HT1080 (cell line): ENCODE measurements around the gene PCBP3. TPM values are rescaled to one million over a fixed set of nuclear protein-coding genes. Genes with fewer than 3 reads are reported as not detected.
"Not testable (repeated sequence)": the region's sequence is repeated elsewhere in the genome, so short reads cannot be mapped to it uniquely, and the experiment has no call there.

Source experiments
- DNase-seq: peaks from one replicate; pipeline ENCODE4 v3.0.0-alpha.2; 2015; ENCODE audit warnings: low read depth
- total RNA-seq: library from RNA; depleted of rRNA; stranded (reverse); fragments of >200 nt; shearing (Covaris generic); gene quantifications from 2 replicates; pipeline ENCODE4 v1.2.3, GENCODE V29; 2014

The PCBP3 gene
- total RNA-seq, 1 experiment from 2014 or later = not detected

GRCh38 chr21:45823100-45823681, 179.7 kb downstream of the PCBP3 start:
- no peak for DNase-seq

- no peak for DNase-seq
Measured at GRCh38 chr21:45824546-45825215, 181.2 kb downstream of the PCBP3 start.

GRCh38 chr21:45825219-45825618, 181.7 kb downstream of the PCBP3 start:
- no peak for DNase-seq

- no peak for DNase-seq
Measured at GRCh38 chr21:45826676-45827301, 183.3 kb downstream of the PCBP3 start.

- no peak for DNase-seq
Measured at GRCh38 chr21:45827302-45827692, 183.8 kb downstream of the PCBP3 start.

- DNase-seq = no peak
Measured at GRCh38 chr21:45827881-45828579, 184.5 kb downstream of the PCBP3 start.

GRCh38 chr21:45828580-45829570, 185.3 kb downstream of the PCBP3 start:
- no peak for DNase-seq

- no peak for DNase-seq
Measured at GRCh38 chr21:45829668-45830067, 186.1 kb downstream of the PCBP3 start.

GRCh38 chr21:45830221-45830640, 186.7 kb downstream of the PCBP3 start:
- DNase-seq = no peak

GRCh38 chr21:45830720-45831366, 187.3 kb downstream of the PCBP3 start:
- no peak for DNase-seq

GRCh38 chr21:45831991-45832740, 188.6 kb downstream of the PCBP3 start:
- DNase-seq = no peak

- DNase-seq = not testable (repeated sequence)
Measured at GRCh38 chr21:45832741-45833235, 189.3 kb downstream of the PCBP3 start.

GRCh38 chr21:45833414-45833813, 189.9 kb downstream of the PCBP3 start:
- DNase-seq = no peak

GRCh38 chr21:45834026-45834715, 190.6 kb downstream of the PCBP3 start:
- DNase-seq = no peak

GRCh38 chr21:45834821-45835293, 191.3 kb downstream of the PCBP3 start:
- DNase-seq = no peak

GRCh38 chr21:45835301-45836267, 192.1 kb downstream of the PCBP3 start:
- DNase-seq = no peak

- no peak for DNase-seq
Measured at GRCh38 chr21:45836268-45836655, 192.7 kb downstream of the PCBP3 start.
